Liver (tissue), 9 donors: ENCODE measurements around the gene ZNF555. TPM values are rescaled to one million over a fixed set of nuclear protein-coding genes. Genes with fewer than 3 reads are reported as not detected.

Experiments used
- DNase-seq: peaks from one replicate; pipeline ENCODE4 v3.0.0-alpha.2; 2017; ENCODE audit warnings: low spot score
- H3K27ac ChIP-seq, 2 donors: one replicate each; pipeline ENCODE4 v1.7.0; 2013; ENCODE audit warnings: inconsistent platforms in 2 of 2, low read length in 2 of 2, control low read depth in 1 of 2, low read depth in 1 of 2, mild to moderate bottlenecking in 1 of 2
- H3K27me3 ChIP-seq, 4 donors: one replicate each; pipeline versions ENCODE4 v1.6.1 to v1.7.0; 2013; ENCODE audit warnings: low read length in 3 of 4, inconsistent platforms in 1 of 4, mild to moderate bottlenecking in 1 of 4, moderate library complexity in 1 of 4; ENCODE audit not compliant: control insufficient read depth in 4 of 4, insufficient read depth in 4 of 4
- H3K36me3 ChIP-seq, 4 donors: one replicate each; pipeline versions ENCODE4 v1.6.1 to v1.7.0; 2013; ENCODE audit warnings: low read length in 3 of 4, mild to moderate bottlenecking in 3 of 4, low read depth in 1 of 4, moderate library complexity in 1 of 4; ENCODE audit not compliant: control insufficient read depth in 4 of 4, insufficient read depth in 3 of 4
- H3K4me1 ChIP-seq, 4 donors: one replicate each; pipeline versions ENCODE4 v1.6.1 to v1.7.0; 2013; ENCODE audit warnings: low read length in 3 of 4, mild to moderate bottlenecking in 3 of 4, moderate library complexity in 1 of 4; ENCODE audit not compliant: control insufficient read depth in 4 of 4, insufficient read depth in 4 of 4
- H3K4me3 ChIP-seq, 3 donors: one replicate each; pipeline versions ENCODE4 v1.6.1 to v1.7.0; 2013; ENCODE audit warnings: low read length in 3 of 3, control low read depth in 1 of 3, low read depth in 1 of 3, mild to moderate bottlenecking in 1 of 3
- H3K9ac ChIP-seq, 2 donors: one replicate each; pipeline ENCODE4 v1.7.0; 2013; ENCODE audit warnings: low read length in 2 of 2, mild to moderate bottlenecking in 2 of 2, moderate library complexity in 2 of 2, control low read depth in 1 of 2, low read depth in 1 of 2
- H3K9me3 ChIP-seq, 4 donors: one replicate each; pipeline versions ENCODE4 v1.6.1 to v1.7.0; 2013; ENCODE audit warnings: low read length in 3 of 4; ENCODE audit not compliant: control insufficient read depth in 4 of 4
- EGR1 ChIP-seq, 2 donors: IDR thresholded peaks; 2 replicates each; pipeline ENCODE4 v1.6.1; 2016 to 2018; ENCODE audit warnings: antibody characterized with exemption in 2 of 2, low read depth in 2 of 2
- FOXA1 ChIP-seq: IDR thresholded peaks from 2 replicates; pipeline ENCODE4 v1.6.1; 2016; ENCODE audit warnings: antibody characterized with exemption
- FOXA2 ChIP-seq: IDR thresholded peaks from 2 replicates; pipeline ENCODE4 v1.6.1; 2016; ENCODE audit warnings: antibody characterized with exemption
- GABPA ChIP-seq, 2 donors: IDR thresholded peaks in 1 of 2; conservative IDR thresholded peaks in 1 of 2; 2 replicates each; pipeline ENCODE4 v1.6.1; 2016; ENCODE audit warnings: antibody characterized with exemption in 2 of 2, mild to moderate bottlenecking in 1 of 2, moderate library complexity in 1 of 2
- HNF4A ChIP-seq, 2 donors: conservative IDR thresholded peaks; 2 replicates each; pipeline ENCODE4 v1.6.1; 2016; ENCODE audit warnings: antibody characterized with exemption in 2 of 2, mild to moderate bottlenecking in 2 of 2
- HNF4G ChIP-seq: IDR thresholded peaks from 2 replicates; pipeline ENCODE4 v1.6.1; 2016; ENCODE audit warnings: antibody characterized with exemption
- JUND ChIP-seq, 2 donors: IDR thresholded peaks; 2 replicates each; pipeline ENCODE4 v1.6.1; 2016; ENCODE audit warnings: antibody characterized with exemption in 2 of 2
- NR2F2 ChIP-seq: IDR thresholded peaks from 2 replicates; pipeline ENCODE4 v1.6.1; 2016; ENCODE audit warnings: antibody characterized with exemption
- RAD21 ChIP-seq, 2 donors: IDR thresholded peaks; 2 replicates each; pipeline ENCODE4 v1.6.1; 2016; ENCODE audit warnings: antibody characterized with exemption in 2 of 2, mild to moderate bottlenecking in 2 of 2
- RXRA ChIP-seq, 2 donors: IDR thresholded peaks; 2 replicates each; pipeline ENCODE4 v1.6.1; 2017 to 2018; ENCODE audit warnings: antibody characterized with exemption in 2 of 2, mild to moderate bottlenecking in 1 of 2
- SP1 ChIP-seq: IDR thresholded peaks from 2 replicates; pipeline ENCODE4 v1.6.1; 2018; ENCODE audit warnings: antibody characterized with exemption, mild to moderate bottlenecking
- TAF1 ChIP-seq: conservative IDR thresholded peaks from 2 replicates; pipeline ENCODE4 v1.6.1; 2016; ENCODE audit warnings: antibody characterized with exemption, mild to moderate bottlenecking
- YY1 ChIP-seq: IDR thresholded peaks from 2 replicates; pipeline ENCODE4 v1.6.1; 2016; ENCODE audit warnings: antibody characterized with exemption, mild to moderate bottlenecking
- WGBS: extraction: QIAGEN DNeasy Blood & Tissue Kit; methylation state at CpG from one replicate; pipeline ENCODE4 v1.1.7; 2013; 5-methylcytosine and 5-hydroxymethylcytosine counted together
- polyA plus RNA-seq, 2 donors: library from polyadenylated mRNA; stranded (reverse) in 1 of 2; unstranded in 1 of 2; fragments of 200-250 nt in 1 of 2; fragments of >200 nt in 1 of 2; fragmentation: Nextera tagmentation in 1 of 2; extraction: Ambion mirVana in 1 of 2; gene quantifications; one replicate each; pipeline versions ENCODE4 v1.2.1 to v1.2.3, GENCODE V29; 2013 to 2015
- total RNA-seq, 2 donors: library from RNA; depleted of rRNA; stranded (reverse); fragments of >200 nt; gene quantifications; one replicate each; pipeline ENCODE4 v1.2.3, GENCODE V29; 2014
- TF ChIP-seq, protein P1 (sequence below): IDR thresholded peaks from 2 replicates; pipeline ENCODE4 v1.6.1; 2016; ENCODE audit warnings: antibody characterized with exemption
- TF ChIP-seq, protein P2 (sequence below): IDR thresholded peaks from 2 replicates; pipeline ENCODE4 v1.6.1; 2016; ENCODE audit warnings: antibody characterized with exemption
- TF ChIP-seq, protein P3 (sequence below): IDR thresholded peaks from 2 replicates; pipeline ENCODE4 v1.6.1; 2016; ENCODE audit warnings: antibody characterized with exemption
- TF ChIP-seq, protein P4 (sequence below): fragments of 150-350 bp; IDR thresholded peaks from 2 replicates; pipeline ENCODE4 v1.5.1; 2017; ENCODE audit warnings: improper control_type of control experiment, low read depth, low read length; ENCODE audit not compliant: missing input control
- TF ChIP-seq, protein P5 (sequence below): IDR thresholded peaks from 2 replicates; pipeline ENCODE4 v1.6.1; 2016; ENCODE audit warnings: antibody characterized with exemption, mild to moderate bottlenecking
- donor health status: healthy.
- donor health status: healthy.
- donor health status: healthy.
- donor health status: healthy.
- donor health status: healthy.

Gene ZNF555
- total and polyA plus RNA-seq, 4 donors: 1.3 to 2.8 (median 2.2) TPM

DNA sequence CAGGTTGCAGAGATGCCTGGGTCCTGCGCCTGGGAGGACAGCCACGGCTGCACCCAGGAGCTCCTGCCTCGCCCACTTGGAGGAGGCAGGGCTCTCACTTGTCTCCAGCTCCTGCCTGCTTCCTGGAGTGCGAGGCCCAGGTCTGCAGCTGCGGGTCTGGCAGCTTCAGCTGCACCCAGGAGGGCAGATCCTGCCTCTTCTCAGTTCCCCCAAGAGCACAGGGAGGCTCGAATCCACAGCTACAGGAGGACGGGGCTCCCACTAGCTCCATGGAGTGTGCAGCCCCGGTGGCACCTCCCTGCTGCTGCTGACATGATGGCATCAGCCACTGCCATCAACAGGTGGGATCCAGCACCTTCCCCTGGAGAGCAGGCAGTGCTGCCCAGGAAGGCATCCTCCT lies 17.1 kb upstream of the ZNF555 start:
- peaks cover 0 to 12% (median 4%) of the 10 kb centered on the region in 4 donors for H3K4me1 ChIP-seq
- peaks cover 0 to 16% (median 14%) of the 10 kb centered on the region in 4 donors for H3K9me3 ChIP-seq
- H3K4me3 ChIP-seq: no peak overlapping the region
- no peak for DNase-seq
- no peak overlapping the region for H3K9ac ChIP-seq
- WGBS: 76% methylated on average over 8 of the region's 8 CpGs
- H3K36me3 ChIP-seq: peaks cover 0 to 33% (median 17%) of the 10 kb centered on the region in 4 donors
- no peaks in the 10 kb centered on the region for H3K27me3 ChIP-seq
- TF ChIP-seq FOXA2 (no peak), JUND (IDR thresholded peaks at IDR 0.05) (no peak), FOXA1 (no peak), EGR1 (IDR thresholded peaks at IDR 0.05; ENCODE audit: low read depth in 2 of 2) (no peak), SP1 (no peak), YY1 (no peak), TAF1 (no peak), RAD21 (IDR thresholded peaks at IDR 0.05) (no peak), HNF4G (no peak), NR2F2 (no peak), HNF4A (conservative IDR thresholded peaks at IDR 0.05) (no peak)
- TF ChIP-seq, protein P1, sequence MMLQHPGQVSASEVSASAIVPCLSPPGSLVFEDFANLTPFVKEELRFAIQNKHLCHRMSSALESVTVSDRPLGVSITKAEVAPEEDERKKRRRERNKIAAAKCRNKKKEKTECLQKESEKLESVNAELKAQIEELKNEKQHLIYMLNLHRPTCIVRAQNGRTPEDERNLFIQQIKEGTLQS: no peak
- TF ChIP-seq, protein P2, sequence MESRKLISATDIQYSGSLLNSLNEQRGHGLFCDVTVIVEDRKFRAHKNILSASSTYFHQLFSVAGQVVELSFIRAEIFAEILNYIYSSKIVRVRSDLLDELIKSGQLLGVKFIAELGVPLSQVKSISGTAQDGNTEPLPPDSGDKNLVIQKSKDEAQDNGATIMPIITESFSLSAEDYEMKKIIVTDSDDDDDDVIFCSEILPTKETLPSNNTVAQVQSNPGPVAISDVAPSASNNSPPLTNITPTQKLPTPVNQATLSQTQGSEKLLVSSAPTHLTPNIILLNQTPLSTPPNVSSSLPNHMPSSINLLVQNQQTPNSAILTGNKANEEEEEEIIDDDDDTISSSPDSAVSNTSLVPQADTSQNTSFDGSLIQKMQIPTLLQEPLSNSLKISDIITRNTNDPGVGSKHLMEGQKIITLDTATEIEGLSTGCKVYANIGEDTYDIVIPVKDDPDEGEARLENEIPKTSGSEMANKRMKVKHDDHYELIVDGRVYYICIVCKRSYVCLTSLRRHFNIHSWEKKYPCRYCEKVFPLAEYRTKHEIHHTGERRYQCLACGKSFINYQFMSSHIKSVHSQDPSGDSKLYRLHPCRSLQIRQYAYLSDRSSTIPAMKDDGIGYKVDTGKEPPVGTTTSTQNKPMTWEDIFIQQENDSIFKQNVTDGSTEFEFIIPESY: no peak
- TF ChIP-seq, protein P3, sequence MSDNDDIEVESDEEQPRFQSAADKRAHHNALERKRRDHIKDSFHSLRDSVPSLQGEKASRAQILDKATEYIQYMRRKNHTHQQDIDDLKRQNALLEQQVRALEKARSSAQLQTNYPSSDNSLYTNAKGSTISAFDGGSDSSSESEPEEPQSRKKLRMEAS: no peak
- no peak overlapping the region for H3K27ac ChIP-seq

DNA sequence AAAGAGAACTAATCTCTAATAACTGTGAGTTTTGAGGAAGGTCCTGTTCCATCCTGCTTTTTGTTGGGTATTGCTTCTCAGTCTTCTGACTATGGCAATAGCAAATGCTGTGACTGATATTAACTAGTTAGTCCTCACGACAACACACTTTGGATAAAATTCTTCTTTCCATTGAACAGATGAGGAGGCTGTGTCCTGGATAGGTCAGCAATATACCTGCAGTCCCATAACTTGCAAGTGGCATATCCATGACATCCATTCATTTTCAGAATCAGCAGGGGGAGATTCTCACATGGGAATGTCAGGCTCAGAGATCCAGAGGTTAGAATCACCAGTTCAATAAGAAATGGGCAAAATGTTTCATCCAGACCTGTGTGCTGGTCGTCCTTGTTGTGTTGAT lies 14.3 kb upstream of the ZNF555 start:
- Histone ChIP-seq H3K4me3 (peak overlapping the region in 1 of 3 donors; percentile 19), H3K36me3 (peaks cover 0 to 33% (median 19%) of the 10 kb centered on the region in 4 donors), H3K4me1 (no peaks in the 10 kb centered on the region), H3K27me3 (no peaks in the 10 kb centered on the region), H3K27ac (no peak overlapping the region), H3K9ac (no peak overlapping the region), H3K9me3 (peaks cover 3 to 28% (median 20%) of the 10 kb centered on the region in 4 donors)
- DNase-seq: no peak
- 97% methylated on average over 2 of the region's 2 CpGs for WGBS
- TF ChIP-seq HNF4G (no peak), RAD21 (IDR thresholded peaks at IDR 0.05) (no peak), EGR1 (IDR thresholded peaks at IDR 0.05; ENCODE audit: low read depth in 2 of 2) (no peak), RXRA (IDR thresholded peaks at IDR 0.05) (no peak), FOXA2 (no peak), SP1 (no peak), NR2F2 (no peak), YY1 (no peak), TAF1 (no peak), GABPA (IDR thresholded peaks at IDR 0.05 in 1 of 2, conservative IDR thresholded peaks at IDR 0.05 in 1 of 2) (no peak), HNF4A (conservative IDR thresholded peaks at IDR 0.05) (no peak), JUND (IDR thresholded peaks at IDR 0.05) (no peak), FOXA1 (no peak)
- TF ChIP-seq, protein P1: no peak
- TF ChIP-seq, protein P2: no peak
- TF ChIP-seq, protein P4, sequence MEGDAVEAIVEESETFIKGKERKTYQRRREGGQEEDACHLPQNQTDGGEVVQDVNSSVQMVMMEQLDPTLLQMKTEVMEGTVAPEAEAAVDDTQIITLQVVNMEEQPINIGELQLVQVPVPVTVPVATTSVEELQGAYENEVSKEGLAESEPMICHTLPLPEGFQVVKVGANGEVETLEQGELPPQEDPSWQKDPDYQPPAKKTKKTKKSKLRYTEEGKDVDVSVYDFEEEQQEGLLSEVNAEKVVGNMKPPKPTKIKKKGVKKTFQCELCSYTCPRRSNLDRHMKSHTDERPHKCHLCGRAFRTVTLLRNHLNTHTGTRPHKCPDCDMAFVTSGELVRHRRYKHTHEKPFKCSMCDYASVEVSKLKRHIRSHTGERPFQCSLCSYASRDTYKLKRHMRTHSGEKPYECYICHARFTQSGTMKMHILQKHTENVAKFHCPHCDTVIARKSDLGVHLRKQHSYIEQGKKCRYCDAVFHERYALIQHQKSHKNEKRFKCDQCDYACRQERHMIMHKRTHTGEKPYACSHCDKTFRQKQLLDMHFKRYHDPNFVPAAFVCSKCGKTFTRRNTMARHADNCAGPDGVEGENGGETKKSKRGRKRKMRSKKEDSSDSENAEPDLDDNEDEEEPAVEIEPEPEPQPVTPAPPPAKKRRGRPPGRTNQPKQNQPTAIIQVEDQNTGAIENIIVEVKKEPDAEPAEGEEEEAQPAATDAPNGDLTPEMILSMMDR: no peak
- TF ChIP-seq, protein P5, sequence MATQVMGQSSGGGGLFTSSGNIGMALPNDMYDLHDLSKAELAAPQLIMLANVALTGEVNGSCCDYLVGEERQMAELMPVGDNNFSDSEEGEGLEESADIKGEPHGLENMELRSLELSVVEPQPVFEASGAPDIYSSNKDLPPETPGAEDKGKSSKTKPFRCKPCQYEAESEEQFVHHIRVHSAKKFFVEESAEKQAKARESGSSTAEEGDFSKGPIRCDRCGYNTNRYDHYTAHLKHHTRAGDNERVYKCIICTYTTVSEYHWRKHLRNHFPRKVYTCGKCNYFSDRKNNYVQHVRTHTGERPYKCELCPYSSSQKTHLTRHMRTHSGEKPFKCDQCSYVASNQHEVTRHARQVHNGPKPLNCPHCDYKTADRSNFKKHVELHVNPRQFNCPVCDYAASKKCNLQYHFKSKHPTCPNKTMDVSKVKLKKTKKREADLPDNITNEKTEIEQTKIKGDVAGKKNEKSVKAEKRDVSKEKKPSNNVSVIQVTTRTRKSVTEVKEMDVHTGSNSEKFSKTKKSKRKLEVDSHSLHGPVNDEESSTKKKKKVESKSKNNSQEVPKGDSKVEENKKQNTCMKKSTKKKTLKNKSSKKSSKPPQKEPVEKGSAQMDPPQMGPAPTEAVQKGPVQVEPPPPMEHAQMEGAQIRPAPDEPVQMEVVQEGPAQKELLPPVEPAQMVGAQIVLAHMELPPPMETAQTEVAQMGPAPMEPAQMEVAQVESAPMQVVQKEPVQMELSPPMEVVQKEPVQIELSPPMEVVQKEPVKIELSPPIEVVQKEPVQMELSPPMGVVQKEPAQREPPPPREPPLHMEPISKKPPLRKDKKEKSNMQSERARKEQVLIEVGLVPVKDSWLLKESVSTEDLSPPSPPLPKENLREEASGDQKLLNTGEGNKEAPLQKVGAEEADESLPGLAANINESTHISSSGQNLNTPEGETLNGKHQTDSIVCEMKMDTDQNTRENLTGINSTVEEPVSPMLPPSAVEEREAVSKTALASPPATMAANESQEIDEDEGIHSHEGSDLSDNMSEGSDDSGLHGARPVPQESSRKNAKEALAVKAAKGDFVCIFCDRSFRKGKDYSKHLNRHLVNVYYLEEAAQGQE: no peak
- TF ChIP-seq, protein P3: no peak
